Nephron (organoid): ENCODE data around the gene MOV10L1.

Experiments used
- H3K27ac Mint-ChIP-seq, 3 experiments: 2 replicates each; pipeline ENCODE4 v1.8.0; 2020; ENCODE audit warnings: mixed read lengths in 3 of 3, mild to moderate bottlenecking in 2 of 3, moderate library complexity in 1 of 3
- H3K27me3 Mint-ChIP-seq: 2 replicates; pipeline ENCODE4 v1.8.0; 2021; ENCODE audit warnings: low read depth, mild to moderate bottlenecking, moderate library complexity, mixed read lengths
- H3K36me3 Mint-ChIP-seq: 2 replicates; pipeline ENCODE4 v1.8.0; 2020; ENCODE audit warnings: low read depth, mixed read lengths
- H3K4me1 Mint-ChIP-seq: 2 replicates; pipeline ENCODE4 v1.8.0; 2020; ENCODE audit warnings: mixed read lengths
- H3K4me3 Mint-ChIP-seq, 3 experiments: 2 replicates each; pipeline ENCODE4 v1.8.0; 2020; ENCODE audit warnings: mild to moderate bottlenecking in 3 of 3, mixed read lengths in 3 of 3, moderate library complexity in 2 of 3
- H3K9me3 Mint-ChIP-seq: 2 replicates; pipeline ENCODE4 v1.8.0; 2020; ENCODE audit warnings: mixed read lengths
- CTCF ChIP-seq, 3 experiments: fragments of 200-600 bp; sonication (generic); IDR thresholded peaks; one replicate each; pipeline ENCODE4 v1.5.0; 2021; ENCODE audit warnings: antibody characterized with exemption in 3 of 3; ENCODE audit not compliant: unreplicated experiment in 3 of 3

Gene MOV10L1

GRCh38 chr22:50061824-50062355 lies 27.9 kb upstream of the MOV10L1 start:
- Mint-ChIP-seq H3K36me3 (no peaks in the 10 kb centered on the region), H3K27me3 (peaks cover 27% of the 10 kb centered on the region), H3K9me3 (no peaks in the 10 kb centered on the region), H3K4me3 (no peak overlapping the region), H3K4me1 (peaks cover 33% of the 10 kb centered on the region), H3K27ac (no peak overlapping the region)
- TF ChIP-seq CTCF (IDR thresholded peaks at IDR 0.05; ENCODE audit: unreplicated experiment in 3 of 3), result no peak

- no peaks in the 10 kb centered on the region for H3K36me3 Mint-ChIP-seq
- H3K27me3 Mint-ChIP-seq, result peaks cover 29% of the 10 kb centered on the region
- H3K4me3 Mint-ChIP-seq, result no peak overlapping the region
- no peak for TF ChIP-seq CTCF (IDR thresholded peaks at IDR 0.05; ENCODE audit: unreplicated experiment in 3 of 3)
- no peaks in the 10 kb centered on the region for H3K9me3 Mint-ChIP-seq
- no peak overlapping the region for H3K27ac Mint-ChIP-seq
- H3K4me1 Mint-ChIP-seq, result peaks cover 33% of the 10 kb centered on the region
These were observed 27.2 kb upstream of the MOV10L1 start for GRCh38 chr22:50062509-50063135.

- Mint-ChIP-seq H3K9me3 (no peaks in the 10 kb centered on the region), H3K36me3 (no peaks in the 10 kb centered on the region)
These were observed 26.0 kb upstream of the MOV10L1 start for GRCh38 chr22:50063589-50064393.

GRCh38 chr22:50064453-50064852 lies 25.4 kb upstream of the MOV10L1 start:
- H3K4me3 Mint-ChIP-seq, result no peak overlapping the region
- H3K9me3 Mint-ChIP-seq, result no peaks in the 10 kb centered on the region
- peaks cover 27% of the 10 kb centered on the region for H3K4me1 Mint-ChIP-seq
- TF ChIP-seq CTCF (IDR thresholded peaks at IDR 0.05; ENCODE audit: unreplicated experiment in 3 of 3), result no peak
- H3K27me3 Mint-ChIP-seq, result peaks cover 28% of the 10 kb centered on the region
- no peaks in the 10 kb centered on the region for H3K36me3 Mint-ChIP-seq
- H3K27ac Mint-ChIP-seq, result peak overlapping the region in 1 of 3 experiments; percentile 54

More at GRCh38 chr22:50063589-50064393, 26.0 kb upstream of the MOV10L1 start:
- H3K27ac Mint-ChIP-seq, result peak overlapping the region in 1 of 3 experiments; percentile 54
- H3K4me1 Mint-ChIP-seq, result peaks cover 33% of the 10 kb centered on the region
- no peak overlapping the region for H3K4me3 Mint-ChIP-seq
- H3K27me3 Mint-ChIP-seq, result peaks cover 32% of the 10 kb centered on the region
- no peak for TF ChIP-seq CTCF (IDR thresholded peaks at IDR 0.05; ENCODE audit: unreplicated experiment in 3 of 3)

GRCh38 chr22:50067244-50067643 lies 22.6 kb upstream of the MOV10L1 start:
- peaks cover 6% of the 10 kb centered on the region for H3K4me1 Mint-ChIP-seq
- H3K9me3 Mint-ChIP-seq, result no peaks in the 10 kb centered on the region
- peaks cover 23% of the 10 kb centered on the region for H3K27me3 Mint-ChIP-seq
- H3K36me3 Mint-ChIP-seq, result no peaks in the 10 kb centered on the region
- no peak overlapping the region for H3K4me3 Mint-ChIP-seq
- no peak overlapping the region for H3K27ac Mint-ChIP-seq
- TF ChIP-seq CTCF (IDR thresholded peaks at IDR 0.05; ENCODE audit: unreplicated experiment in 3 of 3), result no peak
